WI38 (cell line): Measurements from ENCODE around the gene AUNIP.

Experiments
- H3K4me3 ChIP-seq: 2 replicates; pipeline ENCODE4 v1.5.1; 2011; ENCODE audit warnings: low read depth, mild to moderate bottlenecking, control low read depth, low read length
- CTCF ChIP-seq: IDR thresholded peaks from 2 replicates; pipeline ENCODE4 v1.5.1; 2012; ENCODE audit warnings: low read depth, mild to moderate bottlenecking, control low read depth, low read length

Gene AUNIP

GRCh38 chr1:25885602-25886001 is 26.3 kb upstream of the AUNIP start:
- H3K4me3 ChIP-seq = no peak overlapping the region
- no peak for TF ChIP-seq CTCF

- TF ChIP-seq CTCF = no peak
- no peak overlapping the region for H3K4me3 ChIP-seq
Measured at GRCh38 chr1:25881266-25881665, 22.0 kb upstream of the AUNIP start.

- H3K4me3 ChIP-seq = no peak overlapping the region
- TF ChIP-seq CTCF = no peak
Measured at GRCh38 chr1:25880518-25880917, 21.3 kb upstream of the AUNIP start.

DNA sequence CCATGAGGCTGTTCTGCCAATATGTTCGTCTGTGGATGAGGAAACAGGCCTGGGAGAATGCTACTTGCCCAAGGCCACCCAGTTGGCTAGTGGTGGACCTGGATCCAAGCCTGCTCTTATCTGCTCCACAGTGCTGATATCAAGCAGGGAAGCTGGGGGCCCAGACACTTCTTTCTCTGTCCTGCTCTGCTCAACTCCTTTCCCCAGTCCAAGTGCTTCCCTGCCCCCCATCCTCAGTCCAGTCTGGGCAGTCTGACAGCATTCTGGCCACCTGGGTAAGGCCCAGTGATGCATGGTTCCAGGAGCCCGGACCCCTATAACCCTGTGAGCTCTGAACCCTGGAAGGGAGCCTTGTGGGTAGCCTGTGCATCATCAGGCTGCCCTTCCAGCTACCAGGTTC is 20.4 kb upstream of the AUNIP start:
- TF ChIP-seq CTCF = no peak
- H3K4me3 ChIP-seq = no peak overlapping the region

GRCh38 chr1:25878690-25879089 is 19.4 kb upstream of the AUNIP start:
- no peak for TF ChIP-seq CTCF
- no peak overlapping the region for H3K4me3 ChIP-seq

DNA sequence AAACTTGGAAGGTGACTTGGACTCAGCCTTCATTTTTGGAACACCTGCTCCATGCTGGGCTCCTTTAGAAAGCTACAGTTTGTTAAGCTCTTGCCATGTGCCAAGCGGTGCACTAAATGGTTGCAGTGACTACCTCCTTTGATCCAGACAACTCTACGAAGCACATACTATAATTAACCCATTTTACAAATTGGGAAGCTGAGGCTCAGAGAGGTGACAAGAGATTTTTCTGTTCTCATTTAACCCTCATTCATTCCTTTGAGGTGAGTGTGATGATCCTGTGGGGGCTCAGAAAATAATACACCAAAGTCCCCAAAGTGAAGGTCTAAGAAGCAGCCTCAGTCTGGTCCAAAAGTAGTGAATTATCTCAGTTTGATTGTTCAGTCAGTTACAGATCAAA is 17.9 kb upstream of the AUNIP start:
- TF ChIP-seq CTCF = no peak

DNA sequence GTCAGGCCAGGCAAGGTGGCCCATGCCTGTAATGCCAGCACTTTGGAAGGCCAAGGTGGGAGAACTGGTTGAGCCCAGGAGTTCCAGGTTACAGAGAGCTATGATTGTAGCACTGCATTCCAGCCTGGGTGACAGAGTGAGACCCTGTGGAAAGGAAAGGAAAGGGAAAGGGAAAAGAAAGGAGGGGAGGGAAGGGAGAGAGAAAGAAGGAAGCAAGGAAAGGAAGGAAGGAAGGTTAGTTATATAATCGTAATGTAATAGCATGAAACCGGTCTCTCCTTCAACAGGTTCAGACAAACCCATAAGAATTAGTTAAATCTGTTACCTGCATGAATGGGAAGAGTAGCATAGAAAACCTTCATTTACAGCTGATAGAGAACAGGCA is 17.4 kb upstream of the AUNIP start:
- TF ChIP-seq CTCF = no peak
- H3K4me3 ChIP-seq = no peak overlapping the region

More for the DNA sequence above, 17.9 kb upstream of the AUNIP start:
- H3K4me3 ChIP-seq = no peak overlapping the region
